Hepatocyte (in vitro differentiated cells): ENCODE results near the gene UBA5. TPM values are rescaled to one million over a fixed set of nuclear protein-coding genes. Genes with fewer than 3 reads are reported as not detected.

ENCODE experiments used
- DNase-seq: peaks from one replicate; pipeline ENCODE4 v3.0.0-alpha.2; 2016; ENCODE audit warnings: low spot score
- H2AFZ ChIP-seq: fragments of 200-600 bp; sonication (generic); 2 replicates; pipeline ENCODE4 v1.6.0; 2016; ENCODE audit warnings: antibody characterized with exemption, mild to moderate bottlenecking
- H3K27ac ChIP-seq: fragments of 200-600 bp; sonication (generic); 2 replicates; pipeline ENCODE4 v1.5.1; 2016; ENCODE audit warnings: mild to moderate bottlenecking
- H3K27me3 ChIP-seq: fragments of 200-600 bp; sonication (generic); 2 replicates; pipeline ENCODE4 v1.6.1; 2016
- H3K36me3 ChIP-seq: fragments of 200-600 bp; sonication (generic); replicated peaks from 2 replicates; pipeline ENCODE4 v1.5.1; 2016; ENCODE audit warnings: low read depth; ENCODE audit not compliant: insufficient read depth
- H3K4me1 ChIP-seq: fragments of 200-600 bp; sonication (generic); 2 replicates; pipeline ENCODE4 v1.5.1; 2016; ENCODE audit warnings: mild to moderate bottlenecking, moderate library complexity; ENCODE audit not compliant: insufficient read depth
- H3K4me2 ChIP-seq: fragments of 200-600 bp; sonication (generic); 2 replicates; pipeline ENCODE4 v1.6.0; 2016
- H3K4me3 ChIP-seq: fragments of 200-600 bp; sonication (generic); 2 replicates; pipeline ENCODE4 v1.5.1; 2016; ENCODE audit warnings: mild to moderate bottlenecking
- H3K79me2 ChIP-seq: fragments of 200-600 bp; sonication (generic); 2 replicates; pipeline ENCODE4 v1.6.0; 2017; ENCODE audit warnings: mild to moderate bottlenecking
- H3K9me2 ChIP-seq: fragments of 200-600 bp; sonication (generic); replicated peaks from 2 replicates; pipeline ENCODE4 v1.6.0; 2017; ENCODE audit warnings: mild to moderate bottlenecking; ENCODE audit not compliant: insufficient read depth
- H3K9me3 ChIP-seq: fragments of 200-600 bp; sonication (generic); 2 replicates; pipeline ENCODE4 v1.5.1; 2016; ENCODE audit warnings: low read depth, mild to moderate bottlenecking
- H4K20me1 ChIP-seq: fragments of 200-600 bp; sonication (generic); 2 replicates; pipeline ENCODE4 v1.6.0; 2016; ENCODE audit warnings: mild to moderate bottlenecking; ENCODE audit not compliant: insufficient read depth, poor library complexity, severe bottlenecking
- CTCF ChIP-seq: fragments of 200-600 bp; sonication (generic); IDR thresholded peaks from 2 replicates; pipeline ENCODE4 v1.5.1; 2016; ENCODE audit warnings: antibody characterized with exemption, mild to moderate bottlenecking; ENCODE audit not compliant: poor library complexity
- EZH2 ChIP-seq: fragments of 200-600 bp; sonication (generic); IDR thresholded peaks from 2 replicates; pipeline ENCODE4 v1.6.1; 2016; ENCODE audit warnings: antibody characterized with exemption, mild to moderate bottlenecking, borderline replicate concordance
- EZH2phosphoT487 ChIP-seq: fragments of 200-600 bp; sonication (generic); IDR thresholded peaks from one replicate; pipeline ENCODE4 v1.6.1; 2018; ENCODE audit warnings: antibody characterized with exemption, mild to moderate bottlenecking, low read depth, moderate library complexity; ENCODE audit not compliant: unreplicated experiment, severe bottlenecking
- WGBS: methylation state at CpG from one replicate; pipeline ENCODE4 v1.1.6; 2016; ENCODE audit warnings: low lambda C conversion rate; ENCODE audit errors: missing lambda C conversion rate; 5-methylcytosine and 5-hydroxymethylcytosine counted together
- polyA plus RNA-seq: library from polyadenylated mRNA; unstranded; fragments of >200 nt; fragmentation: Nextera tagmentation; extraction: Ambion mirVana; gene quantifications from 2 replicates; pipeline ENCODE4 v1.2.1, GENCODE V29; 2016
- total RNA-seq: library from RNA; depleted of rRNA; stranded (reverse); fragments of >200 nt; gene quantifications from 2 replicates; pipeline ENCODE4 v1.2.3, GENCODE V29; 2014

Gene UBA5
- total and polyA plus RNA-seq, 2 experiments from 2014 or later: 26.9 to 42.4 TPM

DNA sequence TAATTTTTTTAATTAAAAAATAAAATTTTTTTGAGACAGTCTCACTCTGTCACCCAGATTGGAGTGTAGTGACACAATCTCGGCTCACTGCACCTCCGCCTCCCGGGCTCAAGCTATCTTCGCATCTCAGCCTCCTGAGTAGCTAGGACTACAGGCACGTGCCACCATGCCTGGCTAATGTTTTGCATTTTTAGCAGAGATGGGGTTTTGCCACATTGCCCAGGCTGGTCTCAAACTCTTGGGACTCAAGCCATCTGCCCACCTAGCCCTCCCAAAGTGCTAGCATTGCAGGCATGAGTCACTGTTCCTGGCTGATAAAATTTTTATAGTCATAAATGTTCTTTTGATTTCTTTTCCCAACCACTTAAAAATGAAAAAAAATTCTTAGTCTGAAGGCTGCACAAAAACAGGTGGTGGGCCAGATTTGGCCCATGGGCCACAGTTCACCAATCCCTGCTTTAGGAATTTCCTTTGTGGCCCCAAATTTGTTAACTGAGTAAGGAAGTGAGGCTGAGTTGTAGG is 9.2 kb downstream of the UBA5 start:
- H3K4me1 ChIP-seq: no peaks in the 10 kb centered on the region

GRCh38 chr3:132675408-132675807 is 15.3 kb downstream of the UBA5 start:
- Histone ChIP-seq H3K4me3 (no peak overlapping the region), H4K20me1 (no peaks in the 10 kb centered on the region), H3K9me2 (no peaks in the 10 kb centered on the region), H3K9me3 (no peaks in the 10 kb centered on the region), H3K36me3 (no peaks in the 10 kb centered on the region), H3K79me2 (no peaks in the 10 kb centered on the region), H3K27ac (no peak overlapping the region), H3K4me2 (no peak overlapping the region), H3K27me3 (no peaks in the 10 kb centered on the region), H3K4me1 (no peaks in the 10 kb centered on the region), H2AFZ (no peak overlapping the region)
- DNase-seq: no peak
- TF ChIP-seq CTCF (no peak), EZH2phosphoT487 (no peak), EZH2 (no peak)

More for the DNA sequence above, 9.2 kb downstream of the UBA5 start:
- peaks cover 24% of the 10 kb centered on the region for H3K79me2 ChIP-seq
- no peaks in the 10 kb centered on the region for H3K9me3 ChIP-seq
- no peaks in the 10 kb centered on the region for H3K9me2 ChIP-seq
- no peaks in the 10 kb centered on the region for H4K20me1 ChIP-seq
- DNase-seq: no peak
- WGBS: 98% methylated on average over 5 of the region's 5 CpGs
- no peak overlapping the region for H3K27ac ChIP-seq
- H3K27me3 ChIP-seq: no peaks in the 10 kb centered on the region
- TF ChIP-seq EZH2: no peak
- TF ChIP-seq CTCF: no peak
- TF ChIP-seq EZH2phosphoT487: no peak
- H2AFZ ChIP-seq: no peak overlapping the region
- H3K36me3 ChIP-seq: no peaks in the 10 kb centered on the region
- no peak overlapping the region for H3K4me2 ChIP-seq
- H3K4me3 ChIP-seq: no peak overlapping the region

GRCh38 chr3:132679911-132680310 is 19.8 kb downstream of the UBA5 start:
- no peak for DNase-seq

More at GRCh38 chr3:132679911-132680310, 19.8 kb downstream of the UBA5 start:
- Histone ChIP-seq H2AFZ (no peak overlapping the region), H3K4me1 (no peaks in the 10 kb centered on the region), H3K79me2 (no peaks in the 10 kb centered on the region), H4K20me1 (no peaks in the 10 kb centered on the region), H3K27me3 (no peaks in the 10 kb centered on the region), H3K9me2 (no peaks in the 10 kb centered on the region), H3K4me3 (no peak overlapping the region), H3K36me3 (no peaks in the 10 kb centered on the region), H3K4me2 (no peak overlapping the region), H3K9me3 (no peaks in the 10 kb centered on the region), H3K27ac (no peak overlapping the region)
- no peak for TF ChIP-seq EZH2phosphoT487
- TF ChIP-seq CTCF: no peak
- TF ChIP-seq EZH2: no peak
- 91% methylated on average over 5 of the region's 5 CpGs for WGBS
